Upper lobe of left lung (tissue), 4 donors: ENCODE measurements around the gene TTLL1.

Experiments used
- CTCF ChIP-seq, 6 experiments: fragments of 450-650 bp in 4 of 6; fragments of 200-600 bp in 2 of 6; sonication (generic) in 2 of 6; IDR thresholded peaks; one replicate each; pipeline ENCODE4 v1.5.1; 2016 to 2019; ENCODE audit warnings: antibody characterized with exemption in 6 of 6
- EP300 ChIP-seq, 4 donors: sonication (generic); formaldehyde crosslinking; IDR thresholded peaks; one replicate each; pipeline ENCODE4 v1.5.1; 2017; ENCODE audit warnings: antibody characterized with exemption in 4 of 4, control low read depth in 2 of 4

- TF ChIP-seq EP300 (IDR thresholded peaks at IDR 0.05) (no peak), CTCF (IDR thresholded peaks at IDR 0.05) (no peak)
These were observed 88.6 kb downstream of the TTLL1 start for GRCh38 chr22:43000441-43001175.
